Central memory CD4-positive, alpha-beta T cell (primary cell): Measurements from ENCODE around the gene KIAA1549.
"Not testable (repeated sequence)": the region's sequence is repeated elsewhere in the genome, so short reads cannot be mapped to it uniquely, and the experiment has no call there.

ENCODE experiments used
- DNase-seq: peaks from one replicate; pipeline ENCODE4 v3.0.0; 2022
- total RNA-seq, 3 experiments: gene quantifications; one replicate each; lab custom pipeline; 2026; lab: John Stamatoyannopoulos, UW

KIAA1549 gene
- total RNA-seq = 0.16 to 1.4 (median 0.77) reads per million in 3 experiments

DNA sequence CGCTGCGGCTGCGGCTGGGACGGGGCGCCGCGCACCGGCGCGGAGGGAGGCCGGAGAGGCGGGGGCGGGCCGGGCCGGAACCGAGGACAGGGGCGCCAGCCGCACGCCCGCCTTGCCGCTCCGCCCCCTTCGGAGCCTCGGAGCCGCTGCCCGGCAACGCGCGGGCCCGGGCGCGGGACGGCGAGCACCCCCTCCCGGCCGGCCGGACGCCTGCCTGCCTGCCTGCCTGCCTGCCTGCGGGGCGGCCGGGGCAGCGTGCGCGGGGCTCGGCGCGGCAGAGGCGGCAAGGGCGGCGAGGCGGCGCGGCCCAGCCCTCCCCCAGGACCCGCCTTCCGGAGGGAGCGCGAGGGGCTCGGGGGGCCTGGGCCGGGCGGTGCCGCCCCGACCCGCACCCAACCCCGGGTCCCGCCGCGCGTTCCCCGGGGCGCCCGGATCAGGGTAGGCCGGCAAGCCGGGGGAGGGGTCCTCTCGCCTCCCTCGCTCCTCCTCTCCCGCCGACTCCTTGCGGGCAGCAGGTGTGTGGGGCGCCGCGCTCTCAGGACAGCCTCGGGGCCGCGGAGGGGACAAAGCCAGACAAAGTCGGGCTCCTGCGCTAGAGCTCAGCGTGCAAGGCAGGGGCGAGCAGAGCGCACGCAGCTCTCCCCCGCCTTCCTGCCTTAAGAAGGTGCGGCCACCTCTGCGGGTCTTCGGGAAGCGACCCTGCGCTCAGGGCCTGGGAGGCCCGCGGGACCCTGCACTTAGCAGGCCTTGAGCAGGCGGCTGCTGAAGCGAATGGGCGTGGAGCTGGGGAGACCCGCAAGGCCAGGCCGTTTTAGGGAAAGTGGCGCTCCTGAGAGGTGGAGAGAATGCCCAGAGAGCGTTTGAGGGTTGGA lies at the start of gene KIAA1549:
TSS of gene KIAA1549 (minus strand) at position 58 of the 872 bp plus-strand sequence. CDS start 120 bp downstream, outside the sequence.
- DNase-seq = peak; percentile 19

DNA sequence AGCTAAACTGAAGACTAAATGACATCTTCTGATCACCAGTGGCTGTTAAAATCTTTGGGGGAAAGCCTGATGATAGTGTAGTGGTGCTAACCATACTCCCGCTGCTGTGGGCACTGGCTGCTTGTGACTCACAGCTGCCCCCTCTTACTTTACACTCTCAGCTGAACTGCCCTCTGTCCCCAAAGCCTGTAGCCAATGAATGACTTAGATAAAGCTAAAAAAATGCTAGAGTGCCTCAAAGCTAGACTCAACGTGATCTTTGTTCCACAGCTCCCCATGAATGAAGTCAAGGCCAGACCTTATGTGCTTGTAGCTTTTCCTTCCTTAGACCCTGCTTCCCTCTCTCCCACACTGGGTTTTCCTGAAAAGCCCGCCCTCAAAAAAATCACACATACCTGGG lies 48.2 kb upstream of the KIAA1549 start:
- DNase-seq = no peak

DNA sequence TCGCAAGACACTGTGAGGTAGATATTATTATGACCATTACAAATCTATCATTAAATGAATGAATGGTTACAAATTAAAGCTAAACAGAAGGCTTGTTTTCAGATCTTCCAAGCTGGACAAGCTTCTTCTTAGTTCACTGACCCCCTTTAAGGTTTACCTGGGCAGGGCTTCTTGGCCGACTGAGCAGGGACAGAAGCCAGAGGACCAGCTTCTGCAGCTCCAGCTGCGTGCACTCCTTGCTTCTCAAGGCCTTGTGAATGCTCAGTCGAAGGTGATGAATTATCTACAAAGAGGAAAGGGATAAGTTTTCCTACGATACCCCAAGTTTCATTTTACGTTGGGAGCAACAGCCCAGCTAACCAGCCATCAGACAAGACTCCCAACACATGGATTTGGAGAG lies 45.4 kb upstream of the KIAA1549 start:
- DNase-seq = no peak

DNA sequence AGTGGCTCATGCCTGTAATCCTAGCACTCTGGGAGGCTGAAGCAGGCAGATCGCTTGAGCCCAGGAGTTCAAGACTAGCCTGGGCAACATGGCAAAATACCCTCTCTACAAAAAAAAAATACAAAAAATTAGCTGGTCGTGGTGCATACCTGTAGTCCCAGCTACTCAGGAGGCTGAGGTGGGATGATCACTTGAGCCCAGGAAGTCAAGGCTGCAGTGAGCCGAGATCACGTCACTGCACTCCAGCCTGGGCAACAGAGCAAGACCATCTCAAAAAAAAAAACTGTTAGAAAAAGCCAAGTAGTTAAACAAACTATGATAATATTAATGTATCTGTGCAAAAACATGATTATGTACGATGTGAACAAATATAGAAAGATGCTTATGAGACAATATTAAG lies 44.7 kb upstream of the KIAA1549 start:
- not testable (repeated sequence) for DNase-seq

DNA sequence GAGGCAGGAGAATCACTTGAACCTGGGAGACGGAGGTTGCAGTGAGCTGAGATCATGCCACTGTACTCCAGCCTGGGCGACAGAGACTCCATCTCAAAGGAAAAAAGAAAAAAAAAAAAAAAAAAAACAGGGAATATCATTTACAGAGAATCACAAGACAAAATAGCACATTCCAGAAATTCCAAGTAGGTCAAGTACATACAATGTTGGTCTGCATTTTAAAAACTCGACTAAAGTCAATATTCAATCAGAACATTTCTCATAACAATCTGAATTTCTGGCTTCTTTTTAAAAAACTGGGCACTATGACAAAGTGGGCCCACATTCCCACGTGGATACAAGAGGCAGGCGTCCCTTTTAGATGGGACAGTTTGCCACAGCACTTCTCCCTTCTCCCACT lies 41.9 kb upstream of the KIAA1549 start:
- no peak for DNase-seq

DNA sequence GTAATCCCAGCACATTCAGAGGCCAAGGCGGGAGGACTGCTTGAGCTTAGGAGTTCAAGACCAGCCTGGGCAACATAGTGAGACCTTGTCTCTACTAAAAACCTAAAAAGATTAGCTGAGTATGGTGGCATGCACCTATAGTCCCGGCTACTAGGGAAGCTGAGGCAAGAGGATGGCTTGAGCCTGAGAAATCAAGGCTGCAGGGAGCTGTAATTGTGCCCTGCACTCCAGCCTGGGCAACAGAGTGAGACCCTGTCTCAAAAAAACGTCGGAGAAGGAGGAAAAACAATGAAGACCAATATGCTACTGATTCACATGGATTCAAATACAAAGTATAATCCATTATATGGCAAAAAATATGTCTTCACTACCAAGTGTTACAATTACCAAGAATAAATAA lies 41.1 kb upstream of the KIAA1549 start:
- DNase-seq = no peak

DNA sequence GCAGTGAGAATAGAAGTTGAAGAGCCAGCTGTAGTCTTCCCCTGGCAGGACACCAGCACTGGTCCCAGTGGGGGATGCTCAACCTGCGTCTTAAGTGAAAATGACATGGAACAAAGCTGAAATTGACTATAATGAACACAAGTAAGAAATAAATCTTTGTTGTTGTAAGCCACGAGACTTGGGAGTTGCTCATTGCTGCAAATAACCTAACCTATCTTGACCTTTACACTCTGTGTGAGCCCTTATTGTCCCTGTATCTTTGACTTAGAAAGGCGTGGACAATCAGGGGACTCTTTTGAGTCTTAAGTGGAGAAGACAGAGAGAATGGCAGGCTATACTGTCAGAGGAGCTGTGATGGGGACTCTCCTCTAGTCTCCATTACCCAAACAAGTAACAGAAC lies 37.7 kb upstream of the KIAA1549 start:
- DNase-seq = no peak

DNA sequence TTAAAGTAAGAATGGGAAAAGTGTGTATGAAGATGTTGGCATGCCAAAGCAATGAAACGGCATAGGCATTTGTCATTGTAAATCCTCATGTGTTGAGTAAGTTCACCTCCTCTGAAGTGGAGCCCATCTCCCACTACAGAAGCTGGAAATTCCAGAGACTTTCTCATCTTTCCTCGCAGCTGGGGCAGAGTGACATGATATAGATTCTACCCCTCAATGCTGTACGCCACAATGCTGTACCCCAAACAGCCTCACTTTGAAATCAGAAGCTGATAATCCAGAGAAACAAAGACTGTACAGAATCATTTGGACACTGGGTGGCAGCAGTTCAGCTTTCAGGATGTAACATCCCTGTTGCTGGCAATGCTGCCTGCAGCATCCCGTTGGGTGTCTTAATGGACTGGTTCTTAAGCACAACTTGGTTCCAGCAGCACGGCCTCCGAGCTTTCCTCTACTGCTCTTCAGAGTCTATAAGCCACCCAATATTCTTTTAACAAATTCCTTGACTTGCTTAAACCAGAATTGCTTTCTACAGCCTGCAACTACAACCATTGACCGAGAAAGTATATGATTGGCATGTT lies 35.8 kb upstream of the KIAA1549 start:
- DNase-seq = peak; percentile 56

DNA sequence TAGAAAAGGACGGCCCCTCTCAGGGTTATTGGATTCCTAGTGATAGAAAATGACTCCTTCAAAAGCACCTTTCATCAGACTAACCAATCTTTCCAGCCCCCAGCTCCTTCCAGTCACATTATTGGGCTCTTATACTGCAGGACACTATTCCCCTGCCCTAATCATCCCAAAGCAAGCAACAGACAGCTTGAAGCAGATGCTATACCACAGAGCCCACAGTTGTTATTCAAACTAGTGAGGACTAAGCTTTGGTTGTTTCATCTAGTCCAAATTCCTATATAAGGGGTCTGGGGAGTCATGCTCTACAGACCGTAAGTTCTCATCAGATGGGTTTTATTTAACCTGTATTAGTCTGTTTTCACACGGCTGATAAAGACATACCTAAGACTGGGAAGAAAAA lies 30.2 kb upstream of the KIAA1549 start:
- DNase-seq = no peak

DNA sequence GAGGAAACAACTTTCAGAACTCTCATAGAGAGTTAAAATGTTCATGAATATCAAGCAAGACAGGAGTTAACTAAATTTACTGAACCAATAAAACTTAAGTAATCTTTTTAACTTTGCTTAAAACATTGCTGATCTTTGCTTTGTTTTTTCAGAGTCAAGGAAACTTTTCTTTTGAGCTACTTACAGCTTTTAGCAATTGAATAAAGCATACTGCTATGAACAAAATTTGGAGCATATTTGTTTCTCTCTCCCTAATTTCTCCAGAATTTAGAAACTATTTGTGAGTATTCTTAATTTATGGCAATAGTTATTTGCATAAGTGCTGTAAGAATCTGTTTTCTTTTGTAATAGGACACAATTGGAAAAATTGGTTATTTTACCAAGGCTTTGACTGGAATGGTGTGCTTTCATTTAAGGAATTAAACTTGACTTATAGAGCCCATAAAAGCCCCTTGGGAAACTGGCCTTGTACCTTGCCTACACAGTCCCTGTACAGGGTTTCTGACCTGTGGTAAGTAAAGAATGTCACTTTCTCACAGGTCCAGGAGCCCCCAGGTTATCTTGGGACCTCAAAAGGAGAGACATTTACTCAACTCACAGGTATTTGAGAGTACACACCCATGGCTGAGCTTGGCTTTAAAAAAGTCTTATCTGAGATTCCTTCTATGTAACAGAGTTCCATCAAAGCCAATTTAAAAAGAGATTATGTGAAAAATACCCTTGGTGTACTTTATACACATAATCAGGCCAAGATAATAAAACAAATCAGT lies 23.3 kb upstream of the KIAA1549 start:
- no peak for DNase-seq

DNA sequence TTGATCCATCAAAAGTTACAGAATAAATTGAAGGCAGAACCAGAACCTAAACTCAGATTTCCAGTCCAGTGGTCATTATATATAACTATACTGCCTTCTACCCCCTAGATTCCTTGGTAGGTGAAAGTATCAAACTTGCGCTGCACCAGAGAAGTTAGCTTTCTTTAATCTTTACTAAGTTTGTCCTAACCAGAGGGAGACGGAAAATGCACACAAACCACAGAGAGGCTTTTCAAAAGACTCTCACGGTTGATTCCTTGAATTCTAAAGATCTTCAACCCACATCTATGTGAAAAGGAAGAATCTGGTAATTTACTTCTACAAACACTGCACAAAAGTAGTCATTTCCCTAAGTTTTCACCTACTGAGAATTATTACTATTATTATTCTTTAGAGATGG lies 18.2 kb upstream of the KIAA1549 start:
- DNase-seq = no peak

DNA sequence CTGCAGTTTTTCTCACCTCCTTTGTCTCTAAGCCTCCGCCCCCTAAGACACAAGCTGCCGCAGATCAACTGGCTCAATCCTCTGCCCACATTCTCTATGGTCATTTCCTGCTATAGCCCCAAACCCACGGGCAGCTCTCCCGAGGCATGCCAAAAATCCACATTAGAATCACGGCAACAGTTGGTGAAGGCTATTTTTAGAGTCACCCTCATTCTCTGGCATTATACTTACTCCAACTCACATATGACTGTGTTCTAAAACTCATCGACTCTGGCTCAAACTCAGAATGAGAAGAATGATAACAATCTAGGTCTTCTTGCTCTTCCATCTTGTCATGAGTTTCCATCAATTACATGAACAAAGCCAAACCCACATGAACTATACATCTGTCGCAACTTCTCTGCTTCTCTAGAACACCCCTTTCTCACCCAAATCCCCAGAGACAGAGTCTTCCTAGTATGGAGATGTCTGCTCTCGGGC lies 10.9 kb upstream of the KIAA1549 start:
- DNase-seq = no peak

DNA sequence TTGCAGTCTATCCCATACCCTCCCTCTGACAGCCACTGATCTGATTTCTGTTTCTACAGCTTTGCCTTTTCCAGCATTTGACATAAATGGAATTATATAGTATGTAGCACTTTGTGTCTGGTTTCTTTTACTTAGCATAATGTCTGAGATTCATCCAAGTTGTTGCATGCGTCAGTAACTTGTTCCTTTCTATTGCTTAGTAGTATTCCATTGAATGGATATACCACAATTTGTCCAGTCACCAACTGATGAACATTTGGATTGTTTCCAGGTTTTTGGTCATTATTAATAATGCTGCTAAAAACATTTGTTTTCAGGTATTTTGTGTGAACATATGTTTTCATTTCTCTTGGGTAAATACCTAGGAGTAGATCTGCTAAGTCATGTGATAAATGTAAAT lies 6.5 kb upstream of the KIAA1549 start:
- DNase-seq = no peak

DNA sequence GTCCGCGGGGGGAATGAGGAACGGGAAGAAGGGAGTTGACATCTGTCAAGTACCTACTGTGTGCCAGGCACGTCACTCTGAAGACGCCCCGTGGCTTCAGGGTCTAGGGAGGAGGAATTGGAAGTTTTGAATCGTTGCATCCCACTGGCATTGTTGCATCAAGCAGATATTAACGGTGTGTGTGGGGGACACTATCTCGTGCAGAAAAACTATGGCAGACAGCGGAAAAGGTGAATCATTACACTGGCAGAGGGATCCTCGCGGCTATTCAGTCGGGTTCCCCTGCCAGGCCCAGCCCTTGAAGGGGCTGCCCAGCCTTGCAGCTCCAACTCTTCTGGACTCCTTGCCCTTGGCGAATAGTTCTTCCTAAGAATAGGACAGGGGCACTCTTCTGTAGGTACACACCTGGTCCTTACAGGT lies 1.0 kb upstream of the KIAA1549 start:
- DNase-seq = no peak

DNA sequence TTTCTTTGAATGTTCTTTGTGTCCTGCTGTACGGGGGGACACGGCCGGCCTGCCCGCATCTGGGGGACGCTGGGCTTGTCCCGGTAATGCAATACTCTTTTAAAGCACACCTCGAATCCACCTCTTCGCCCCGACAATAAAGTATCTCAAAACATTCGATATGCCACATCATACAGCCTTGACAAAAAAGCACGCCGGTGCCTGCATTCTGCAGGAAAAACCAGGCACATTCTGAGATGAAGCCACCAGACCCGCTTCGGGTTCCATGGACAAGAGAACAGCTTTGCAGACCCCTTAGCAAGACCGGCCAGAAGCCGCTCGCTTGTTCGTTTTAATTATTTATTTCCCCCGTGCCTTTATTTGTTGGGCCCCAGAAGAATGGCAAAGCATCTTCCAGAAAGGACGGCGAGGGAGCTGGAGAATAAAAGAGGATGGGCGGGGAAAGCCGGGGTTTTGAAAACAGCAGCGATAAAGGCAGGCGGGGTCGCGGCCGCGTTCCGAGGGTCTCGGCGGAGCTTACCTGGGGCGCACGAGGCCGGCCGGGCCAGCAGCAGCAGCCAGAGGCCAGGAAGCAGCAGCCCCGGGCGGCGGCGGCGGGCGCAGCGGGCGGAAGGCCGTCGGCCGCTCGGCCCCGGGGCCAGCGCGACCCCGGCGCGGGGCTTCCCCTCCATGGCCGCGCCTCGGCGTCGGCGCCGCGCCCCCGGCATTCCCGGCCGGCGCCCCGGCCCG lies 462 bp downstream of the KIAA1549 start:
- DNase-seq = no peak

DNA sequence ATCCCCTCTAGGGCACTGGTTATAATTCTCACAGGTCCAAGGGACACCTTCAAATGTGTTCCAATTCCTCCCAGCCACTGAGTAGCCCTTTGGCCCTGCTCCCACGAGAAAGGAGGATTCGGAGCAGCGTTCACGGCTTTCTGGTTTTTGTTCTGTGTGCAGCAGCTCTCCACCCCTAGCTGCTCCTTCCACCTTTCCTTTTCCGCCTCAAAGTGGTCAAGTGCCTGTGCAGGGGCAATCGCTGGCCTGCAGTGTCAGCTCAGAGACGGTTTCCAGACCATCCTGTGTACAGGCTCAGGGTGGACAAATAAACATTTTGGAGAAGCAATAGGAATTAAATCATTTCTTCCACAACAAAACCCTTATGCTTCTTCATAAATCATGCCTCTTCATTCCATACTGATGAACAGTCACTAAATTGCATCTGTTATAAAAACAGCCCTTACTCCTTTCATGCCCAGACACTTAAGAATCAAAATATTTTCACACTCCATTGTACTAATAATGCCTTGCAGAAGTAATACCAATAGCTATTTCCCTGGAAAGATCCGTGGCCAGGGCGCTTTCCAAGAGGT lies 1.1 kb downstream of the KIAA1549 start:
- DNase-seq = no peak

DNA sequence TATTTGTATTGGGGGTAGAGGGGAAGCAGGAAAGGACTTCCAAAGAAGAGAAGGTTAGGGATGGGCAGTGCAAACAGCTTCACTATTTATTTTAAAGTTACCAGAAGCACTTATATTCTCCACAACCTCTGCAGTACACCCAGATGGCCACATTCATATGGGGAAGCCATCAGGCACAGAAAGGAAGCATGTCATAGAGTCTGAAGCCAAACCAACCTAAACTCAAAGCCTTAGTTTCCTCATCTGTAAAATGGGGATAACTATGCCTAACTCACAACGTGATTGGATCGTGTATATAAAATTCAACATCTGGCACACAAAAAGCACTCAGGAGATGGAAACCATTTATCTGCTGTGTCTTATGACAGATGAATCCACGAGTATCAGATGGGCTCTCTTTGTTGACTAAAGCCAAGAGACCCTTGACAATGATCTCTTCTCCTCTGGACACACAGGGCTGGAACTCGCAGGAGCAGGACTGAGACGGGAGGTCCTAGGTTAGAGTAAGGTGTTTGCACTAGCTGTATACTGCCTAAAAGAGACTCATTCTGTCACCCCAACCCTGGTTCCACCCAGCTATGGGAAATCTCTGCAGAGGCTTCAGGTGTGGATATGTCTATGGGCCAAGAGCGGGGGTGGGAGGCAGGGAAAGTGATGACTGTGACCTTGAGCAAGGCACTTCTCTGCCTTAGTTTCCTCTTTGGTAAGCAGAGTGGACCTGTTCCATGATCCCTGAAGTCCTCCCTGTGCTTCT lies 1.8 kb downstream of the KIAA1549 start:
- DNase-seq = no peak

DNA sequence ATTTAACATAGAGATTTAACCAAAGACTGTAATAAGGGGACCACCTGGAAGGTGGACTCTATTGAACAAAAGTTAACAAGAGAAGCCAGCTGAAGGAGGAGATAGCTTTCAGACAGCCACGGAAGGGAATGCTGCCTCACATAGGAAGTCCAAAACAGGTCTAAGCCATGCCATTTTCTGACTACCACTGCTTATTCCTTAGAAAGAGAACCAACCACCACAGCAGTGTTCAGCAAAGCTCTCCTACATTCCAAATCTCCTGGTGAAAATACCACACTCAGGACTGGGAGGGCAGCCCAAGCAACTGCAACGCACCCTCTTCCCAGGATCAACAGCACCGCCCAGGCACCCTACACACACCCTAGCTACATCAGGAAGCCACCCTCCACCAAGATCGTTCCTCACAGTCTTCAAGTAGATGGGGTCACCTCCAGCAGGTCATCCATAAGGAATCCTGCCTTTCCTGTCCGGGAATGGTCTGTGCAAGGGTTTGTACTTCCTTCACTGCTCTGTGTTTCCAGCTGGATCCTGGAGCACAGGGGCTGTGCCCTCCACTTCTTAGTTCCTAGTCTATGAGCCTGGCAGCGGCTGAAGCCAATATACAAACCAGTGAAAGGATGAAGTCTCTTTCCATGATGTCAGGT lies 2.5 kb downstream of the KIAA1549 start:
- DNase-seq = no peak

DNA sequence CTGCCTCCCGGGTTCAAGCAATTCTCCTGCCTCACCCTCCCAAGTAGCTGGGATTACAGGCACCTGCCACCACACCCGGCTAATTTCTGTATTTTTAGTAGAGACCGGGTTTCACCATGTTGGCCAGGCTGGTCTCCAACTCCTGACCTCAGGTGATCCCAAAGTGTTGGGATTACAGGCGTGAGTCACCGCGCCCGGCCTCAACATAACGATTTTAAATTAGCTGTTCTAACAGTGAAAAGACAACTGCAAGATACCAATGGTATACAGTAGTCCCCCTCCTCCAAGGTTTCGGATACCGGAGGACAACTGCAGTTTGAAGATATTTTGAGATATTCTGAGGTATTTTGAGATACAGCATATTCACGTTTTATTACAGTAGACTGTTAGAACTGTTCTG lies 5.0 kb downstream of the KIAA1549 start:
- not testable (repeated sequence) for DNase-seq

DNA sequence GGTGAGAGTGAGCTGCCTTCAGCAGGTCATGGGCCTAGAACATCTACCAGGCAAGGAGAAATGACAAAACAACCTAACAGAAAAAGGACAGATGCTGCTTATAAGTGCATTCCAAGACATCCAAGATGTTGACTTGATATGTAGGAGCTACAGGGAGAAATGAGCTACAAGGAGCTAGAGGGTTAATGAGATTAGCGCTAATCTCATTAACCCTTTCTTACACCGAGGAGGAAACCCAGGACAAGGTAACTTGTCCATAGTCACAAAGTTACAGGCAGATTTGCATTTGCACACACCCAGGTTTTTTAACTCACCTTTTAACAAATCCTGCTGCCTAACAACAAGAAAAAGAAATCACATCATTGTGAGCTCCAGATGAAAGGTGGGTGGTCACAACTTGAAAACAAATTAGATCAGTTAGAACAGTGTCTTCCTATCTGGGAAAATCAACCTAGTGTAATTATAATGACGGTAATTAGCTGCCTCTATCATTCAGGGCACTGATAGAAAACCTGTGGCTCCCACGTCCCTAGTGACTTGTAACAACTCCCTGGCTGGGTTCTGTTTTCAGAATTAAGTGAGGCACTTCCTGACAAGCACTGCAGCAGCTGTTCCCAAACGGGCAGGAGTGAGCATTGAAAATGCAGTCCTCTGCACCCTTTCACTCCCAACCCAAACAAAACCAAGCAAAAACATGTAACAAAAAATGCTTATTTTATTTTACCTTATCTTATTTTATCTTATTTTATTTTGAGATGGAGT lies 5.7 kb downstream of the KIAA1549 start:
- no peak for DNase-seq
